OCI-LY1 (cell line): ENCODE results near the gene DAZAP2.

Experiments used
- EZH2 ChIP-seq: fragments of 200-600 bp; sonication (generic), shearing (Covaris generic); IDR thresholded peaks from 2 replicates; pipeline ENCODE4 v1.8.0; 2017; ENCODE audit warnings: borderline replicate concordance, mixed run types, mild to moderate bottlenecking, antibody characterized with exemption, low read length, moderate library complexity, mixed read lengths
- TF ChIP-seq, protein P1 (sequence below): fragments of 200-600 bp; sonication (generic), shearing (Covaris generic); IDR thresholded peaks from 2 replicates; pipeline ENCODE4 v1.5.1; 2017; ENCODE audit warnings: mild to moderate bottlenecking, antibody characterized with exemption, low read length, moderate library complexity, mixed read lengths

DNA sequence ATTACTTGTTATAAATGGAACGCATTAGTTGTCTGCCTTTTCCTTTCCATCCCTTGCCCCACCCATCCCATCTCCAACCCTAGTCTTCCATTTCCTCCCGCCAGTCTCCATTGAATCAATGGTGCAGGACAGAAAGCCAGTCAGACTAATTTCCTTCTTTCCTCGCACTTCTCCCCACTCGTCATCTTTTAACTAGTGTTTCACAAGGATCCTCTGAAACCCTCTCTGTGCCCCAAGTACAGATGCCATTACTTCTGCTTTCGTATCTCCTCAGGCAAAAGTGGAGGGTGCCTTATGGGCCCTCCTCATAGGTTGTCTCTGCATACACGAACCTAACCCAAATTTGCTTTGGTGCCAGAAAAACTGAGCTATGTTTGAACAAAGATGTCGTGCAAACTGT, 4.2 kb downstream of the DAZAP2 start:
- no peak for TF ChIP-seq EZH2
- TF ChIP-seq, protein P1, sequence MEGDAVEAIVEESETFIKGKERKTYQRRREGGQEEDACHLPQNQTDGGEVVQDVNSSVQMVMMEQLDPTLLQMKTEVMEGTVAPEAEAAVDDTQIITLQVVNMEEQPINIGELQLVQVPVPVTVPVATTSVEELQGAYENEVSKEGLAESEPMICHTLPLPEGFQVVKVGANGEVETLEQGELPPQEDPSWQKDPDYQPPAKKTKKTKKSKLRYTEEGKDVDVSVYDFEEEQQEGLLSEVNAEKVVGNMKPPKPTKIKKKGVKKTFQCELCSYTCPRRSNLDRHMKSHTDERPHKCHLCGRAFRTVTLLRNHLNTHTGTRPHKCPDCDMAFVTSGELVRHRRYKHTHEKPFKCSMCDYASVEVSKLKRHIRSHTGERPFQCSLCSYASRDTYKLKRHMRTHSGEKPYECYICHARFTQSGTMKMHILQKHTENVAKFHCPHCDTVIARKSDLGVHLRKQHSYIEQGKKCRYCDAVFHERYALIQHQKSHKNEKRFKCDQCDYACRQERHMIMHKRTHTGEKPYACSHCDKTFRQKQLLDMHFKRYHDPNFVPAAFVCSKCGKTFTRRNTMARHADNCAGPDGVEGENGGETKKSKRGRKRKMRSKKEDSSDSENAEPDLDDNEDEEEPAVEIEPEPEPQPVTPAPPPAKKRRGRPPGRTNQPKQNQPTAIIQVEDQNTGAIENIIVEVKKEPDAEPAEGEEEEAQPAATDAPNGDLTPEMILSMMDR, result no peak
